Measurements from ENCODE around the gene VEPH1.

DNA sequence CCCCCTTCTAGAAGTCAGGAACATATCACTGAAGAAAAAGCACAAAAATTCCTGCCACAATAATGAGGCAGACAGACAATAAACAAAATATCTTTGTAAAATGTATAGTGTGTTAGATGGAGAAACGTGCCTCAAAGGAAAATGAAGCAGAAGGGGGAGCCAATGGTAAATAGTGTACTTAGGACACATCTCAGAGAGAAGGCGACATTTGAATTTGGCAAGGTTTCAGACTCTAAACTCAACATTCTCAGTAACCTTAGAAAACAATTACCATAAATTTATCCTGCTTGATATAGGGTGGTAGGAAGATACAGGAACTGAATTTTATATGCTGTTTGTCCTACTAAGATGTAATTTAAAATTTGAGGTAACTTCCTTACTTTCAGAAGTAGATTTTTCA is 119.2 kb downstream of the VEPH1 start:
- TF ChIP-seq, protein P1, sequence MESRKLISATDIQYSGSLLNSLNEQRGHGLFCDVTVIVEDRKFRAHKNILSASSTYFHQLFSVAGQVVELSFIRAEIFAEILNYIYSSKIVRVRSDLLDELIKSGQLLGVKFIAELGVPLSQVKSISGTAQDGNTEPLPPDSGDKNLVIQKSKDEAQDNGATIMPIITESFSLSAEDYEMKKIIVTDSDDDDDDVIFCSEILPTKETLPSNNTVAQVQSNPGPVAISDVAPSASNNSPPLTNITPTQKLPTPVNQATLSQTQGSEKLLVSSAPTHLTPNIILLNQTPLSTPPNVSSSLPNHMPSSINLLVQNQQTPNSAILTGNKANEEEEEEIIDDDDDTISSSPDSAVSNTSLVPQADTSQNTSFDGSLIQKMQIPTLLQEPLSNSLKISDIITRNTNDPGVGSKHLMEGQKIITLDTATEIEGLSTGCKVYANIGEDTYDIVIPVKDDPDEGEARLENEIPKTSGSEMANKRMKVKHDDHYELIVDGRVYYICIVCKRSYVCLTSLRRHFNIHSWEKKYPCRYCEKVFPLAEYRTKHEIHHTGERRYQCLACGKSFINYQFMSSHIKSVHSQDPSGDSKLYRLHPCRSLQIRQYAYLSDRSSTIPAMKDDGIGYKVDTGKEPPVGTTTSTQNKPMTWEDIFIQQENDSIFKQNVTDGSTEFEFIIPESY (IDR thresholded peaks at IDR 0.05; ENCODE audit: borderline replicate concordance, low read depth): no peak
- TF ChIP-seq, protein P2, sequence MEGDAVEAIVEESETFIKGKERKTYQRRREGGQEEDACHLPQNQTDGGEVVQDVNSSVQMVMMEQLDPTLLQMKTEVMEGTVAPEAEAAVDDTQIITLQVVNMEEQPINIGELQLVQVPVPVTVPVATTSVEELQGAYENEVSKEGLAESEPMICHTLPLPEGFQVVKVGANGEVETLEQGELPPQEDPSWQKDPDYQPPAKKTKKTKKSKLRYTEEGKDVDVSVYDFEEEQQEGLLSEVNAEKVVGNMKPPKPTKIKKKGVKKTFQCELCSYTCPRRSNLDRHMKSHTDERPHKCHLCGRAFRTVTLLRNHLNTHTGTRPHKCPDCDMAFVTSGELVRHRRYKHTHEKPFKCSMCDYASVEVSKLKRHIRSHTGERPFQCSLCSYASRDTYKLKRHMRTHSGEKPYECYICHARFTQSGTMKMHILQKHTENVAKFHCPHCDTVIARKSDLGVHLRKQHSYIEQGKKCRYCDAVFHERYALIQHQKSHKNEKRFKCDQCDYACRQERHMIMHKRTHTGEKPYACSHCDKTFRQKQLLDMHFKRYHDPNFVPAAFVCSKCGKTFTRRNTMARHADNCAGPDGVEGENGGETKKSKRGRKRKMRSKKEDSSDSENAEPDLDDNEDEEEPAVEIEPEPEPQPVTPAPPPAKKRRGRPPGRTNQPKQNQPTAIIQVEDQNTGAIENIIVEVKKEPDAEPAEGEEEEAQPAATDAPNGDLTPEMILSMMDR (IDR thresholded peaks at IDR 0.05): no peak

Measured in SK-N-SH (cell line).